T-helper 2 cell (primary cell): Measurements from ENCODE around the gene TFAP2E.

Experiments
- DNase-seq, 5 experiments: peaks; one replicate each; pipeline versions ENCODE4 v3.0.0 to v3.0.0-alpha.2; 2012 to 2022

Gene TFAP2E

DNA sequence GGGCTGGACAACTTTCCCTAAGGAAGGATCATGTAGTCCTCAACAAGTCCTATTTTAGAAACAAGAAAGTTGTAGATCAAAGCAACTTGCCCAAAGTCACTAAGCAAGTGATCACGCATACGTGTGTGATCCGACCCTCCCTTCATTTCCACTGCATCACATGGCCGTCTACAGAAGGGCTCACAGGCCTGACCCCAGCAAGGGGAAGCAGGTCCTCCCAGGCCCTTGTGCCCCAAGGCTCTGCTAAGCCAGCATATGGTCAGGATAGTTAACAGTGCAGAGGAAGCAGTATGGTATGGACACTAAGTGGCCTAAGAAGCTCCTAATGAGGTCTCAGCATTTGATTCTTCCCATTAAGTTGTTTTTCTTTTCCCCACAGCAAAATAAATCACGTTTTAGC lies 24.8 kb downstream of the TFAP2E start:
- no peak for DNase-seq

DNA sequence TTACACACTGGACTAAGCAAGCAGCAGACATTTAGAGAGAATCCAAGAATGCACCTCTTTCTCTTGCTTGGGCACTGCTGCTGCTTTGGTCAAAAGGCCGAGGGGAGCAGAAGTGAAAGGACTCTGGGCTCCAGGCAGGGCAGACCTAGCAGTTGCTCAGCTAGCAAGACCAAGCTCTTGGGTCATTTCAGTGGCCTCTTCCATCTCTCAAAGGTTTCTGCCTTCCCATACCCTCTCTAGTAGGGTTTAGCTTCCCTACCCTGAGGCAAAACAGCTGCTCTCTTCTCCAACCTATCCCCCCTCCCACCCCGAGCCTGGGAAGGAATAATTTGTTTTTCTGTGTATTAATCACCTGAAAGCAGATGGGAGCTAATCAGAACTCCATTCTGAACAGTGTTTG lies 25.8 kb downstream of the TFAP2E start:
- DNase-seq, result no peak

DNA sequence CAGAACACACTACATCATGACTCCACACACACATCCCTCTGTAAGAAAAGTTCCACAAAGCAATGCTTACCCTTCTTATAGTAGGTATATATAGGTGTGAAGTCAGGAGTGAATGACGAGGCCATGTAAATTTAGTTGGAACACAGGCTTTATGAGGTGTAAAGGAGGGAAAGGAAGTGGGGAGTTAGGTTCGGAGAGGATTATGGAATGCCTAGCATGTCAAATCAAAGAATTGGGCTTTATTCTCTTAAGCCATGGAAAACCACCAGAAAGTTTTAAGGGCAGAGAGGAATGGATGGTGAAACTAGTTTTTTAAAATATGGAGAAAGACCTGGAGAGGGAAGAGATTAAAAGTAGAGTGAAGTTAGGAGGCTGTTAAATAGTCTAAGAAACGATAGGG lies 26.3 kb downstream of the TFAP2E start:
- DNase-seq, result no peak

DNA sequence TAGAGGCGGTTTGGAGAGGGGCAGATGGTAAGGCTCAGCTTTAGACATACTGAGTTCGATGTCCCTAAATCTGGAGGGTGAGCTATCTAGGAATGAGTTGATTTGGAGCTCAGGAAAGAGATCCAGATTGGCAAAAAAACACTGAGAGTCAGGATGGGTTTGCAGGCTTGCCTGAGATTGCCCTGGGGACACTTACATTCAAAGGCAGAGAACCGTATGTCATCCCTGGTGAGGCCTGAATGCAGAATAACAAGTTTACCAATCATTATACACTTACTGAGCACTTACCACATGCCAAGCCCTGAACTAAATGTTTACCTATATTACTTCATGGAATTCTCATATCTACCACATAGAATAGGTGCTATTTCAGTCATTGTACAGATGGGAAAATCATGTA lies 27.5 kb downstream of the TFAP2E start:
- no peak for DNase-seq

DNA sequence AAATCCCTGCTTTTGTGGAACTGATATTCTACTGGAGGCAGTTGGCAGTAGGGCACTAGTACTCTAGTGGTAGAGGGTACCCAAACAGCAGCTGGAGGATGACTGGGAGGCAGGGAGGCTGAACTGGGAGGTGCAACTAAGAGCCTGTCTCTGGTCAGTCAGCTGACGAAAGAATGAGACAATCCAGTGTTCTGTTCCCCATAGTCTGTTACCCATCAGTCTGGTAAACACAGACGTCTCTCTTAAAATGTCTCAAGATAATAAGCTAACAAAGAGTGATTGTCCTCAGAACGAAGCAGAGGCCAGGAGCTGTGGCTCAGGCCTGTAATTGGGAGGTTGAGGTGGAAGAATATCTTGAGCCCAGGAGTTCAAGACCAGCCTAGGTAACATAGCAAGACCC lies 30.4 kb downstream of the TFAP2E start:
- DNase-seq, result no peak

DNA sequence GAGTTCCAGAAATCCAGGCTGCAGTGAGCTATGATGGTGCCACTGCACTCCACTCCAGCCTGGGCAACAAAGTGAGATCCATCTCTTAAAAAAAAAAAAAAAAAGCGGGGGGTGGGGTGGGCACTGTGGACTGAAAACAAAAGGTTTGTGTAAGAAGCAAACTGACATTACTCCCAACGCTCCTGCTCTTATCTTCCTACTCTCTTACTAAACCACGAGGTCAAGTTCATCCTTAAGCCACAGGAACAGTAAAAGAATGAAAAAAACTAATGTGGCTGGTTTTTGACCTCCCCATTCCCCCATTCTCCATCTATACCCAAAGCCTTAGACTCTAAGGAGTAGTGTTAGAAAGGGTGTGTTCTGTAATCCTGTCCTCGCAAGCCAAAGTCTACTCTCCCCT lies 30.8 kb downstream of the TFAP2E start:
- no peak for DNase-seq

DNA sequence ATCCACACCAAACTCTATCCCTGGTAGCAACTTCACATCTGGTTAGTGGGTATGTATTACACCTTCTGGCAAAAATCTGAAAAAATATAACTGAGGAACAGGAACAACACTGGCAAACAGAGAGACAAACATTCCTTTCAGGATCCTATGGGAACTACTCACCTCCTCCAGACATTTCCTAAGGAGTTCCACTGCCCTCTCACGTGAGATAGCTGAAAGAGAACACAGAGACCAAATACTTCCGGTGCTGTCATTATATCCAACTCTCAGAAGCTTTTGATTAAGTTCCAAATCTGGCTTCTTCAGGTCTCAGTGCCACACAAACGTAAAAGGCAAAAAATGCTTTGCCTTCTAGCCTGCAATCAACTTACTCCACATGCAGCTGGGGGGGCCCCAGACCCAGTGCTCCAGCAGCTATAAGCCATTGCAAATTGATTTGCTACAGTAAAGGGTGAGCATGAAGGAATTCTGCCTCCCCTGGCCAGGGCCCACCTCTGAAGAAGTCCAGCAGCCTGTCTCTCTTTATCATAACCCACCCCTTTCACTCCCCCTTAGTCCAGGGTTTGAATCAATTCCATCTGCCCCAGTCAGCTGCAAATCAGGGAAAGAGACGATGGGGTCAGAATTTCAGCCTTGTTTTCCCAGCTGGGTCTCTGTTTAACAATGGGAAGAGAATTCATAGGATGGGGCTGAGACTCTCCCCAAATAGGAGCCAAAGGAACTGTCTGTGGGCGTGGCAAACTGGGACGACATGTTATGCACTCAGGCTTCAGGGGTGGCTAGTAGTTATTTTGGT lies 32.2 kb downstream of the TFAP2E start:
- DNase-seq, result no peak

DNA sequence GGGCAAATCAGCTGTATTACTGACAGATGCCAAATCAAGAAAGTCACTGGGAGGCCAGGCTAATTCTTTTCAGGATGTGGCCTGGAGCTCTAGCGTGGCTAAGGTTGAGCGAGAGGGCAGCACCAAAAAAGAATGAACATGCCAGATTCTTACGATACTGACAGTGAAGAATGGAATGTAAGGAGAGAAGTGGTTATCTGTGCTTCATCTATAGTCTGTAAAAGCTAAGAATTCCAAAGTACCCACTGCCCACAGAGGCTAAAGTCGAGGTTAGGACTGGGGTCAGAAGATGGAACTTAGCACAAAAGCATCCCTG lies 32.7 kb downstream of the TFAP2E start:
- DNase-seq, result no peak

DNA sequence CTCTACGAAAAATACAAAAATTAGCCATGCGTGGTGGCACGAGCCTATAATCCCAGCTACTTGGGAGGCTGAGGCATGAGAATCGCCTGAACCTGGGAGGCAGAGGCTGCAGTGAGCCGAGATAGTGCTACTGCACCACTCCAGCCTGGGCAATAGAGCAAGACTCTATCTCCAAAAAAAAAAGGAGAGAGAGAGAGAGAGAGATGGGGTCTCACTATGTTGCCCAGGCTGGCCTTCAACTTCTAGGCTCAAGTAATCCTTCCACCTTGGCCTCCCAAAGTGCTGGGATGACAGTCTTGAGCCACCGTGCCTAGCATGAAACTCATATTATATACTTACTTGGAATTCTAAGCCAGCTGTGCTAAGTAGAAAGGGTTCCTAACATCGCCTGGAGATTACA lies 38.5 kb downstream of the TFAP2E start:
- DNase-seq, result no peak

DNA sequence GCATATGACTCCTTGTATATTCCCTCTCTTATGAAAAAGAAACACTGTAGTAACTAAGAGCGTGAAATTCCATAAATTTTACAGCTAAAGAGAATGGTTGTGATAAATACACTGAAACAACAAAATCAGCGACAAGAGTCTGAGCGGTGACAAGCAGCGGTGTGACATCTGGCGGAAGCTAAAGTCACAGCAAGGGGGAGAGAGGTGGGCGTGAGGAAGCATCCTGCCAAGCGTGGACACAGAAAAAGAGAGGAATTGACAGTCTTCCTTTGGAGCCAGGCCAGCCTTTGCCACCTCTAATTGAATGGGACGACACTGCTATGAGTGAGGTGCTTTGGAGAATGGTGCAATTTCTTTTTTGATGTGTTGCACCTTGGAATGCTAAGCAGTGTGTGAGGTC lies 42.3 kb downstream of the TFAP2E start:
- no peak for DNase-seq

DNA sequence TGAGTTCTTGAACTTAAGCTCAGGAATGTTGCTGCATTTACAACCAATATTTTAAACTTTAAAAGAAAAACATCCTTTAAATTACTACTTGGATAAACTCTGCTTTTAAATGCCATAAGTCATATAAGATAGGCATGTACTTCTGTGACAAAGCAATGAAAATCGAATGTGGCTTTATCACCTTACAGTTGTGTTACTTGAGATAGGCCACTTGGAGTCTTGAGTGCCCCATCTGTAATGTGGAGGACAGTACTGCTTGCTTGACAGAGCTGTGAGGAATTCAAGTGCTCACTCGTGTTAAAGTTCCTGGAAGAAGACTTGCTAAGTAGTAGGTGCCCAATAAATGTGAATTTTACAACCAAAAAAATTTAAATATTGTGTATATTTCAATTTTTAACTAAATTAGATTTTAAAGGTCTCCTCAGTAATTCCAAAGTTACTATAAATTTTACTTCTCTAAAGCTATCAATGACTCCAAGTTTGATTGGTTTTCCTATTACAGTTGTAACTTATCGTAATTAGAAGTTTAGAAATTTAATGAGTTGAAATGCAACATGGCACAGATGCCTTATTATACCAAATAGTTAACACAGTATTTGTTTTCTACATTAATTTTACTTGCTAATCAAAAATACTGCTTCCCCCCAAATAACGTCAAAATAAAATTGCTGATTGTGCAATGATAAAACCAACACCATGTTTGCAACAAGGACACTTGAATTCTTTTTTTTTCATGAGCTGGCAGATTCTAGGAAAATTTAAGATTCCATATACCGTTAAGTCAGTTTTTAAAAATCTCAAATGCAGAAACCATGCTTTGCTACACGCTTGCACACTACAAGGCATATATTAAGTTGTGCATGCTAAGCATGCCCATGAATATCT lies 46.4 kb downstream of the TFAP2E start:
- DNase-seq, result no peak

DNA sequence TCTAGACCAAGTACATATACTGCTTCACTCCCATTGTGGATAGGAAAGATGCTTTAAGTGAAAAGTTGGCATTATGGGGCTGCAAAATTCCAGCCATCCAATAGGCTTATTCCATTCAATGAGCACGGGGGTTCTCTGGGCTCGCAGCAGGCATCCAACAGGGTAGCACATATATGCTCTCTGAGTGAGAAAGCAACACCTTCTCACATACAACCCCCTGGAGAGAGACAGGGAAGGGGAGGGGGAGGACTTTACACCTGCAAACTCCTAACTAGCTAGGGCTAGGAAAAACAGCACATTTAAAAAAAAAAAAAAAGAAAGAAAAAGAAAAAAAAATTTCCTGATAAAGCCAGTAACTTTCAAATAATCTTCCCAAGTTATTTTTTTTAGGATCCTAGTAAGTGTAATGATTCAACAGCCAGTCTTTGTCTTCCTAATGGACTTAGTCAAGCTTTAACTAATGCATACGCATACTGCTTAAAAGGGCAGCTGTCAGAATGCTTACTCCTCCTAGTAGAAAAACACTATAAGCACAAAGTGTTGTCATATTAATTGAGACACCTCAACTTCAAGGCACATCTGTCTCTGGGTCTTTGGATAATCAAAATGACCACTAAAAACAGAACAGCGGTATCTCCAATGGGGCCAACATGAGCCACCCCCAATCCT lies 49.5 kb downstream of the TFAP2E start:
- no peak for DNase-seq

DNA sequence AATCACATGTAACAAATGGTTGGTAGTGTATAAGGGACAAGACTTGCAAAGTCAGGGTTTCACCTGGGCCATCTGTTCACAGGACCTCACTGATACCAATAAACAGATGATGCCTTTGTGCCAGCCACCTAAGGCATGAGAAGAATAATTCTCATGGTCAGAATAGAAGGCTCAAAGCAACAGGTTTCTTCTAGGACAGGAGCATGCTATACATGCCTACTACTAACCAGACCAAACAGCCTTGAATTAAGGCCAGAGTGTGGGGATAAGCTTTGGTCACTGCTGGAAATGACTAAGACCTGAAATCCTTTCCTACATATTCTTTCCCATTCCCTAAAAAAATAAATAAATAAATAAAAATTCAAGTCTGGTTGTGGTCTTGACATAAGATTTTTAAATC lies 50.7 kb downstream of the TFAP2E start:
- no peak for DNase-seq

DNA sequence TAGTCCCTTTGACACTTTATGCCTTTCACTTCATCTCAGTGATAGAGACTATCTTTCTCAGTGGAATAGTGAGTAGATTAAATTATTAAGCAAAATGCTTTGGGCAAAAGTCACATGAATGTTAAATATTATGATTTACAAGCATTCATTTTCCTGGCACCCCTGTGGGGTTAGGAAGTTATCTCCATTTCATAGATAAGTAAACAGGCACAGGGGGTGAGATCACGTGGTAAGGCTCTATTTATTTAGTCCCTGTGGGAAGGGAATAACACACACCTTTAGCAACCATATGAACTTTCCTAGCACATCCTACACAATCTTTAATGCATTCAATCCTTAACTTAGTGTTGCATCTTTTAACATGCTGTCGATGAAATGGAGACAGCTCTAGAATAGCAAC lies 55.9 kb downstream of the TFAP2E start:
- DNase-seq, result no peak

DNA sequence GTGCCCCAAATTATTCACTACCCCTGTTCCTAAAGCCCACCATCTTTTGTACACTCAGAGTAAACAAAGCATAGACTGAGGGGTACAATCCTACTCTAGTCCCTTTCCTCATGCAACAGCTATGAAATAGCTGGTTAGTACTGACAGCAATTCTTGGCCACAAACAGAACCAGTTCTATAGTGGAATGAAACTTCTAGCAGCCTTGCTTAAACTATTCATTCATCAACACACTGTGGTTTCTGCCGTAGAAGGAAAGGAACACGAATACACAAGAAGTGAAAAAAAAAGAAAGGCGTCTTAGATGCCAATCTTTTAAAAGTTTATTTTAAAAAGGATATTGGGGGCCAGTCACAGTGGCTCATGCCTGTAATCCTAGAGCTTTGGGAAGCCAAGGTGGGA lies 58.3 kb downstream of the TFAP2E start:
- DNase-seq, result peak in 1 of 5 experiments; percentile 59

DNA sequence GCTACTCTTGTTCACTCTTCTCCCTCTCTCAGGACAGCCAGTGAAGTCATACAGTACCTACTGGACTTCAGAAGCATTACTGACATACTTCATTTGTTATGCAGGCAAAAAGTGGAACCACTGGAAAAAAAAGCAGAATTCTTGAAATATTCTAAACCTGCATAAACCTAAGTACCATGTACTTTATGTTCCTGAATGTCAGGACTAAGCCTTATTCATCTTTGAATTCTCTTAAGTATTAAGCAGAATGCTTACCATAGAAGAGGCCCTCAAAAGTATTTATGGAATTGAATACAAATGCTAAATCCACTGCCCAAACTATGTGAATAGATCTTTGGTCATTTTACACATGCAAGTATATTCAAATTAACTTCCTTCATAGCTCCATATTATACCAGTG lies 60.4 kb downstream of the TFAP2E start:
- DNase-seq, result no peak

DNA sequence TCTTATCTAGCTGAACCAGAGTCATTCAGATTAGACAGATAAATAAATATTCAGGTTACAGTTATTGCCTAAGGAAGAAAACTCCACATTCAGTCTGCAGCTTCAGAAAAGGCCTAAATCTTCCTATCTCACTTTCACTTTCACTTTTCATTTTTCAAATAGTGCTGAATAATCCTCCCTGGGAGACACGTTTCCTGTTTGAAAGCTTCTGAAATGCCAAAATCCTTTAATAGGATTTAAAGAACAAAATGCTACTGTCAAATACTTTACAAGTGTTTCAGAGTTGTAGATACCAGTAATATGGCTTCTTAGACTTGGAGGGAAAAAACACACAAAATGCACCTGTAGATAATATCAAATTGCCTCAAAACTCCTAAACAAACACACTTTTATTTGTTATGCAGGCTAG lies 64.3 kb downstream of the TFAP2E start:
- peak in 2 of 5 experiments; percentile 21 to 55 for DNase-seq

DNA sequence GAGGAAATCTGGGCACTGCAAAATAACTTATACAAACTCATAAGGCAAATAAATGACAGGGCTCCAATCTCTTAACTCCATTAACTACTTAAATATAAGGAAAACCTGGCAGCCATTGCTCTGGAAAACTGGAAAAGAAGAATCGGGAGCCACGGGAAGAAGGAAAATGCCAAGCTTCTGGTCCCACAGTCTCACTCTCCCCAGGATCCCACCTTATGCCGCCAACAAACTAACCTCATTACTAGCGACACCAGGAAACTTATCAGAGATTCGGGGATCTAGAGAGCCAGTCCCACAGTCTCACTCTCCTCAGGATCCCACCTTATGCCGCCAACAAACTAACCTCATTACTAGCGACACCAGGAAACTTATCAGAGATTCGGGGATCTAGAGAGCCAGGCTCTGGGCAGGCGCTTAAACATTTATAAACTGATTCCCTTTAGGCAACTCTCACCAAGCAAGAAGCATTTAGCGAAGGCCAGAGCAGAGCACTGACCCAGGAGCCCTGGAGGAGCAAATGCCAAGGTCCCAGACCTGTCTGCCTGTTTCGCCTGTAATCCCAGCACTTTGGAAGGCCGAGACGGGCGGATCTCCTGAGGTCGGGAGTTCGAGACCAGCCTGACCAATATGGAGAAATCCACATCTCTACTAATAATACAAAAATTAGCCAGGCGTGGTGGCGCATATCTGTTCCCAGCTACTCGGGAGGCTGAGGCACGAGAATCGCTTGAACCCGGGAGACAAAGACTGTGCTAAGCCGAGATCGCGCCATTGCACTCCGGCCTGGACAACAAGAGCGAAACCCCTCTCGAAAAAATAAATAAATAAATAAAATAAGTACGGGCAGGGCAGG lies 67.5 kb downstream of the TFAP2E start:
- DNase-seq, result no peak

DNA sequence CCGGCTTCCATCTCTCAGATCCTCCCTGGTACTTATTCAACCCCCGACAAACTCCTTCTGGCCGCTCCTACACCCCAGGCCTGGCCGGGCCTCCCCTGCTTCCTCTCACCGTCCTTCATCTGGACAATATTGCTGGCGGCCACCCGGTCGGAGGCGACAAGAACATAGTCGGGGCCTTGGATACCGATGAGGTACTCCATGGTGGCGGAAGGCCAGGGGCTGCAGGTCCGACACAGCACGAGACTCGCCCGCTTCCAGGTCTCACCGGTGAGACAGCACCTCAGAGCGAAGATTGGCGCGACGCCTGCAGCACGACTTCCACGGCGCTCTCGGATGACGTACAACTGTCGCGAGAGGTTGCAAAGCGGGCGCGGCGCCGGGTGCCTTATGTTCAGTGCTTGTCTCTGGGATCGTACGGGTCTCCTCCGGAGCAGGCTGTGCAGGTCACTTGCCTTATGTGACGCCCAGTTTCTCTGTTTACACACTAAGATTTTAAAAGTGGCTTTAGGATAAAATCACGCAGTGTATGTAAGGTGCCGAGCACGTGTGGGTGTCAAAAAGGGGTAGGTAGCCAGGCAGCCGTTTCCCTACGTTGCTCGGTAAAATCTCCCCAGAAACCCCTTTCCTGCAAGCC lies 68.2 kb downstream of the TFAP2E start, which contains the start of gene PSMB2:
Gene PSMB2 (minus strand): TSS at position 294 of the 634 bp plus-strand sequence. CDS start 94 bp downstream, at position 200.
- peak; percentile 87 to 97 (median 93) for DNase-seq

DNA sequence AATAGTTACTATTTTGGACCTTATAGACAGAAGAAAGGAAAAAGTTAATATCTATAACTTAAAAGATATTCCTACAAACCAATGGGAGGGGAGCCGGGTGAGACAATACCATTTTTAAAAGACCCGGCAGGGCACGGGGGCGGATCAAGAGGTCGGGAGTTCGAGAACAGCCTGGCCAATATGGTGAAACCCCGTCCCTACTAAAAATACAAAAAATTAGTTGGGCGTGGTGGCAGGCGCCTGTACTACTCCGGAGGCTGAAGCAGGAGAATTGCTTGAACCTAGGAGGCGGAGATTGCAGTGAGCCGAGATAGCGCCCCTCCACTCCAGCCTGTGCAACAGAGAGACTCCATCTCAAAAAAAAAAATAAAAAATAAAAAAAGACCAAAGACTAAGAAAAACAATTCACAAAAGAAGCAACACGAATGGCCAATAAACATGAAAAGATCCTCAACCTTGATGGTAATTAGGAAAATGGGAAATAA lies 69.4 kb downstream of the TFAP2E start:
- peak in 2 of 5 experiments; percentile 3 to 32 for DNase-seq

DNA sequence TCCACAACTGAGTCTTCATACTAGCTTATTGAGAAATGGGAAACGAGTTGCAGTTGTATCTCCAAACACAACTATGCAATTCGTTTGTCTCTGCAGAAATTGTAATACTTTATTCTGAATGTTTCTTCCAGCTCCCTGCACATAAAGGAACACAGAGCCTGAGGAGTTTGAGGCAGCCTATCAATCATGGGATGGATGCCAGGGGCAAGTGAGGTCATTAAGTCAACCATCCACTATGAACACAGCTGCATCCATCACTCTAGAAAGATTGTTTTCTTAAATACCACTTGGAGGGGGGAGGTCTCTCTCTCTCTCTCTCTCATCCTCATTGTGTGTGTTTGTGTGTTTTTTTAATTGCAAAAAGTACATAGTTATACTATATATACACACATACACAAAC lies 71.1 kb downstream of the TFAP2E start:
- DNase-seq, result no peak
